HG03066 (cell line): ENCODE measurements around the gene MCIDAS.

Experiments
- ATAC-seq: cut with Tn5 transposase; IDR thresholded peaks from one replicate; pipeline ENCODE4 v1.9.1; 2021; ENCODE audit warnings: low read depth; ENCODE audit not compliant: unreplicated experiment

The MCIDAS gene

DNA sequence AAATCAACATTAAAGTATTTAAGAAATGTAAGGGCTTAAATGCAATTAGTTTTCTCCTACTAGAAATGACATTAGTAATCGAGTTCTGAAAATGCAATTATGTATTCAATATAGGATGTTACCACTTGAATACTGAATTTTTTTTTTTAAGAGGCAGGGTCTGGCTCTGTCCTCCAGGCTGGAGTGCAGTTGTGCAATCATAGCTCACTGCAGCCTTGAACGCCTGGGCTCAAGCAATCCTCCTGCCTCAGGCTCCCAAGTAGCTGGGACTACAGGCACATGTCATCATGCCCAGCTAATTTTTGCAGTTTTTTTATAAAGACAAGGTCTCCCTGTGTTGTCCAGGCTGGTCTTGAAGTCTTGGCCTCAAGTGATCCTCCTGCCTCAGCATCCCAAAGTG, 55.6 kb downstream of the MCIDAS start:
- ATAC-seq = no peak
